NCI-H146 (cell line): Measurements from ENCODE around the gene TMEM43.
"Not testable (repeated sequence)": the region's sequence is repeated elsewhere in the genome, so short reads cannot be mapped to it uniquely, and the experiment has no call there.

Source experiments
- DNase-seq: peaks from one replicate; lab custom pipeline; 2025; lab: John Stamatoyannopoulos, UW

Gene TMEM43

GRCh38 chr3:14124615-14125192, at the start of gene TMEM43, which contains the start of gene CHCHD4:
TMEM43 (plus strand) TSS chr3:14125052; CDS start chr3:14125194, 142 bp downstream.
CHCHD4 (minus strand) TSS chr3:14124870; CDS start chr3:14124676, 194 bp downstream.
- DNase-seq, result peak; percentile 97

GRCh38 chr3:14075233-14075632, 49.6 kb upstream of the TMEM43 start:
- DNase-seq, result not testable (repeated sequence)

GRCh38 chr3:14077310-14077709, 47.5 kb upstream of the TMEM43 start:
- no peak for DNase-seq

- no peak for DNase-seq
Measured at GRCh38 chr3:14082108-14082657, 42.7 kb upstream of the TMEM43 start.

- not testable (repeated sequence) for DNase-seq
Measured at GRCh38 chr3:14087461-14087860, 37.4 kb upstream of the TMEM43 start.

GRCh38 chr3:14091959-14092358, 32.9 kb upstream of the TMEM43 start:
- DNase-seq, result not testable (repeated sequence)

- no peak for DNase-seq
Measured at GRCh38 chr3:14092464-14092863, 32.4 kb upstream of the TMEM43 start.

GRCh38 chr3:14093831-14094230, 31.0 kb upstream of the TMEM43 start:
- DNase-seq, result no peak

GRCh38 chr3:14096742-14097141, 28.1 kb upstream of the TMEM43 start:
- no peak for DNase-seq

GRCh38 chr3:14097616-14098391, 27.0 kb upstream of the TMEM43 start:
- DNase-seq, result no peak

GRCh38 chr3:14109821-14110220, 15.0 kb upstream of the TMEM43 start:
- DNase-seq, result not testable (repeated sequence)

GRCh38 chr3:14110699-14111098, 14.2 kb upstream of the TMEM43 start:
- no peak for DNase-seq

GRCh38 chr3:14113965-14114635, 10.8 kb upstream of the TMEM43 start:
- no peak for DNase-seq

GRCh38 chr3:14117468-14118399, 7.1 kb upstream of the TMEM43 start:
- no peak for DNase-seq

GRCh38 chr3:14118400-14119381, 6.2 kb upstream of the TMEM43 start:
- no peak for DNase-seq

GRCh38 chr3:14119651-14120050, 5.2 kb upstream of the TMEM43 start:
- DNase-seq, result no peak

GRCh38 chr3:14120111-14120920, 4.5 kb upstream of the TMEM43 start:
- no peak for DNase-seq

GRCh38 chr3:14120921-14121448, 3.9 kb upstream of the TMEM43 start:
- not testable (repeated sequence) for DNase-seq

- DNase-seq, result no peak
Measured at GRCh38 chr3:14121859-14122258, 3.0 kb upstream of the TMEM43 start.
